Ishikawa (cell line): ENCODE measurements around the gene ATP5PF.

Experiments used
- CREB1 ChIP-seq: IDR thresholded peaks from 2 replicates; pipeline ENCODE4 v1.6.1; 2012; ENCODE audit warnings: low read depth
- EP300 ChIP-seq: IDR thresholded peaks from 2 replicates; pipeline ENCODE4 v1.6.1; 2012; ENCODE audit warnings: borderline replicate concordance
- RAD21 ChIP-seq: IDR thresholded peaks from 2 replicates; pipeline ENCODE4 v1.6.1; 2012; ENCODE audit warnings: low read depth
- TAF1 ChIP-seq: IDR thresholded peaks from 2 replicates; pipeline ENCODE4 v1.6.1; 2012; ENCODE audit warnings: low read depth, mild to moderate bottlenecking
- TCF12 ChIP-seq: IDR thresholded peaks from 2 replicates; pipeline ENCODE4 v1.6.1; 2012; ENCODE audit warnings: low read depth
- TEAD4 ChIP-seq: IDR thresholded peaks from 2 replicates; pipeline ENCODE4 v1.6.1; 2012
- YY1 ChIP-seq: IDR thresholded peaks from 2 replicates; pipeline ENCODE4 v1.6.1; 2012; ENCODE audit warnings: low read depth
- ZBTB7A ChIP-seq: IDR thresholded peaks from 2 replicates; pipeline ENCODE4 v1.6.1; 2012; ENCODE audit warnings: low read depth
- TF ChIP-seq, protein P1 (sequence below): IDR thresholded peaks from 2 replicates; pipeline ENCODE4 v1.6.1; 2012
- TF ChIP-seq, protein P2 (sequence below): IDR thresholded peaks from 2 replicates; pipeline ENCODE4 v1.6.1; 2012; ENCODE audit warnings: low read depth, mild to moderate bottlenecking
- TF ChIP-seq, protein P3 (sequence below): IDR thresholded peaks from 2 replicates; pipeline ENCODE4 v1.6.1; 2012

DNA sequence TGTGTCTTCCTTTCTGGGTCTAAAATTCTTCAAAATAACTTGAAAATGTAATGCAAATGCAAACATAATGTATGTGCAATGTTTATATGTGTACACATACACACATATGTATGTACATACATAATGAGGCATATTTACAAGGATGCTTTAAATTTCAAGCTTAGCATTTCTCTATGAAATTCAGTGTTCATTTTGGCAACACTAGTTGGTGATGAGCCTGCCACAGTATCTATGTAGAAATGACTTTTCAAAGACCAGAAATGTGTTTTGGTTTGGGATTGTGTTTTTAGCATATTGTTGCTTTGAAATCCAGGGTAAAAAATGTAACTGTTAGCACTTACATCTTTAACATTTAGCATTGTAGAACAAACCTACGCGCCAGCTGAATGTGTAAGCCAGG, 10.2 kb upstream of the ATP5PF start:
- TF ChIP-seq RAD21, result no peak
- no peak for TF ChIP-seq CREB1
- TF ChIP-seq, protein P1, sequence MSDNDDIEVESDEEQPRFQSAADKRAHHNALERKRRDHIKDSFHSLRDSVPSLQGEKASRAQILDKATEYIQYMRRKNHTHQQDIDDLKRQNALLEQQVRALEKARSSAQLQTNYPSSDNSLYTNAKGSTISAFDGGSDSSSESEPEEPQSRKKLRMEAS, result no peak
- TF ChIP-seq, protein P2, sequence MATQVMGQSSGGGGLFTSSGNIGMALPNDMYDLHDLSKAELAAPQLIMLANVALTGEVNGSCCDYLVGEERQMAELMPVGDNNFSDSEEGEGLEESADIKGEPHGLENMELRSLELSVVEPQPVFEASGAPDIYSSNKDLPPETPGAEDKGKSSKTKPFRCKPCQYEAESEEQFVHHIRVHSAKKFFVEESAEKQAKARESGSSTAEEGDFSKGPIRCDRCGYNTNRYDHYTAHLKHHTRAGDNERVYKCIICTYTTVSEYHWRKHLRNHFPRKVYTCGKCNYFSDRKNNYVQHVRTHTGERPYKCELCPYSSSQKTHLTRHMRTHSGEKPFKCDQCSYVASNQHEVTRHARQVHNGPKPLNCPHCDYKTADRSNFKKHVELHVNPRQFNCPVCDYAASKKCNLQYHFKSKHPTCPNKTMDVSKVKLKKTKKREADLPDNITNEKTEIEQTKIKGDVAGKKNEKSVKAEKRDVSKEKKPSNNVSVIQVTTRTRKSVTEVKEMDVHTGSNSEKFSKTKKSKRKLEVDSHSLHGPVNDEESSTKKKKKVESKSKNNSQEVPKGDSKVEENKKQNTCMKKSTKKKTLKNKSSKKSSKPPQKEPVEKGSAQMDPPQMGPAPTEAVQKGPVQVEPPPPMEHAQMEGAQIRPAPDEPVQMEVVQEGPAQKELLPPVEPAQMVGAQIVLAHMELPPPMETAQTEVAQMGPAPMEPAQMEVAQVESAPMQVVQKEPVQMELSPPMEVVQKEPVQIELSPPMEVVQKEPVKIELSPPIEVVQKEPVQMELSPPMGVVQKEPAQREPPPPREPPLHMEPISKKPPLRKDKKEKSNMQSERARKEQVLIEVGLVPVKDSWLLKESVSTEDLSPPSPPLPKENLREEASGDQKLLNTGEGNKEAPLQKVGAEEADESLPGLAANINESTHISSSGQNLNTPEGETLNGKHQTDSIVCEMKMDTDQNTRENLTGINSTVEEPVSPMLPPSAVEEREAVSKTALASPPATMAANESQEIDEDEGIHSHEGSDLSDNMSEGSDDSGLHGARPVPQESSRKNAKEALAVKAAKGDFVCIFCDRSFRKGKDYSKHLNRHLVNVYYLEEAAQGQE, result no peak
- TF ChIP-seq TAF1, result no peak
- no peak for TF ChIP-seq TCF12
- TF ChIP-seq ZBTB7A, result no peak
- TF ChIP-seq EP300, result no peak
- TF ChIP-seq YY1, result no peak
- no peak for TF ChIP-seq TEAD4
- TF ChIP-seq, protein P3, sequence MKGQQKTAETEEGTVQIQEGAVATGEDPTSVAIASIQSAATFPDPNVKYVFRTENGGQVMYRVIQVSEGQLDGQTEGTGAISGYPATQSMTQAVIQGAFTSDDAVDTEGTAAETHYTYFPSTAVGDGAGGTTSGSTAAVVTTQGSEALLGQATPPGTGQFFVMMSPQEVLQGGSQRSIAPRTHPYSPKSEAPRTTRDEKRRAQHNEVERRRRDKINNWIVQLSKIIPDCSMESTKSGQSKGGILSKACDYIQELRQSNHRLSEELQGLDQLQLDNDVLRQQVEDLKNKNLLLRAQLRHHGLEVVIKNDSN, result no peak
